GM12864 (cell line): ENCODE results near the gene ZNF319.

Experiments
- DNase-seq: peaks from one replicate; pipeline ENCODE4 v3.0.0-alpha.2; 2011; ENCODE audit warnings: low read depth
- H3K4me3 ChIP-seq: 2 replicates; pipeline ENCODE4 v1.5.1; 2011; ENCODE audit warnings: mild to moderate bottlenecking, low read depth, low read length, control low read depth
- CTCF ChIP-seq: IDR thresholded peaks from 2 replicates; pipeline ENCODE4 v1.5.1; 2011; ENCODE audit warnings: low read depth, mild to moderate bottlenecking, moderate library complexity, low read length, control low read depth, inconsistent platforms; ENCODE audit errors: missing control alignments

The ZNF319 gene

GRCh38 chr16:58036943-58037342 lies 36.5 kb upstream of the ZNF319 start:
- H3K4me3 ChIP-seq = no peak overlapping the region
- DNase-seq = no peak
- TF ChIP-seq CTCF = no peak

- H3K4me3 ChIP-seq = no peak overlapping the region
- TF ChIP-seq CTCF = no peak
- DNase-seq = no peak
Measured at GRCh38 chr16:58035356-58036170, 35.1 kb upstream of the ZNF319 start.

GRCh38 chr16:58034774-58035173 lies 34.3 kb upstream of the ZNF319 start:
- no peak overlapping the region for H3K4me3 ChIP-seq
- no peak for TF ChIP-seq CTCF
- no peak for DNase-seq

- TF ChIP-seq CTCF = no peak
- no peak for DNase-seq
- no peak overlapping the region for H3K4me3 ChIP-seq
Measured at GRCh38 chr16:58034128-58034685, 33.7 kb upstream of the ZNF319 start.

GRCh38 chr16:58032710-58033293 lies 32.3 kb upstream of the ZNF319 start:
- DNase-seq = no peak
- no peak overlapping the region for H3K4me3 ChIP-seq
- no peak for TF ChIP-seq CTCF

- TF ChIP-seq CTCF = no peak
- no peak for DNase-seq
- H3K4me3 ChIP-seq = no peak overlapping the region
Measured at GRCh38 chr16:58031016-58031800, 30.7 kb upstream of the ZNF319 start.
